Natural killer cell treated with Interleukin-12 subunit alpha and Interleukin-12 subunit beta and Interleukin-15 and Interleukin-18, amount 100 ng/mL, for 72 hours (primary cell): Measurements from ENCODE around the gene SLC6A6. TPM values are rescaled to one million over a fixed set of nuclear protein-coding genes. Genes with fewer than 3 reads are reported as not detected.
A peak's percentile ranks its signal among the peaks of the same experiment; 100 is the strongest.

Experiments
- ATAC-seq, 2 donors: fragments of 150-1000 bp; cut with Tn5 transposase in 1 of 2; sonication (Bioruptor Pico), chemical (Tn5 transposase) in 1 of 2; 2 replicates each; pipeline ENCODE4 v1.10.0; 2021
- DNase-seq: peaks from one replicate; pipeline ENCODE4 v3.0.0; 2022; ENCODE audit warnings: low spot score
- H3K27ac Mint-ChIP-seq, 2 donors: 1 replicate in 1 of 2; 2 replicates in 1 of 2; pipeline ENCODE4 v1.8.0; 2022; ENCODE audit warnings: mixed read lengths in 2 of 2, mild to moderate bottlenecking in 1 of 2, moderate library complexity in 1 of 2
- H3K27me3 Mint-ChIP-seq, 2 donors: 1 replicate in 1 of 2; 2 replicates in 1 of 2; pipeline ENCODE4 v1.8.0; 2022; ENCODE audit warnings: mixed read lengths in 2 of 2
- H3K36me3 Mint-ChIP-seq: one replicate; pipeline ENCODE4 v1.8.0; 2022; ENCODE audit warnings: mixed read lengths
- H3K4me1 Mint-ChIP-seq, 2 donors: 1 replicate in 1 of 2; 2 replicates in 1 of 2; pipeline ENCODE4 v1.8.0; 2022; ENCODE audit warnings: low read depth in 2 of 2, mixed read lengths in 2 of 2, mild to moderate bottlenecking in 1 of 2
- H3K4me3 Mint-ChIP-seq: one replicate; pipeline ENCODE4 v1.8.0; 2022; ENCODE audit warnings: mixed read lengths
- H3K9me3 Mint-ChIP-seq: 2 replicates; pipeline ENCODE4 v1.8.0; 2022; ENCODE audit warnings: mixed read lengths
- total RNA-seq, 2 donors: library from RNA; stranded (reverse); gene quantifications; one replicate each; pipeline ENCODE4 v1.2.3, GENCODE V29; 2022

The SLC6A6 gene
- total RNA-seq, 2 donors from 2014 or later: 20.4 to 56.7 TPM

GRCh38 chr3:14377044-14377837, 25.2 kb upstream of the SLC6A6 start:
- Mint-ChIP-seq H3K27me3 (peaks cover 16 to 19% of the 10 kb centered on the region in 2 donors), H3K4me1 (peaks cover 37% of the 10 kb centered on the region in 2 donors), H3K9me3 (no peaks in the 10 kb centered on the region), H3K36me3 (no peaks in the 10 kb centered on the region), H3K27ac (peak overlapping the region; percentile 67 to 87), H3K4me3 (peak overlapping the region; percentile 59)
- DNase-seq: no peak
- ATAC-seq: no peak

- no peaks in the 10 kb centered on the region for H3K9me3 Mint-ChIP-seq
- H3K27me3 Mint-ChIP-seq: peaks cover 13 to 21% of the 10 kb centered on the region in 2 donors
- ATAC-seq (peak; percentile 98 to 99), DNase-seq (peak; percentile 90)
- H3K4me1 Mint-ChIP-seq: peaks cover 35 to 37% of the 10 kb centered on the region in 2 donors
- H3K36me3 Mint-ChIP-seq: no peaks in the 10 kb centered on the region
- H3K27ac Mint-ChIP-seq: peak overlapping the region; percentile 67 to 87
- H3K4me3 Mint-ChIP-seq: peak overlapping the region; percentile 59
Observed at GRCh38 chr3:14377838-14378169, 24.6 kb upstream of the SLC6A6 start.

DNA sequence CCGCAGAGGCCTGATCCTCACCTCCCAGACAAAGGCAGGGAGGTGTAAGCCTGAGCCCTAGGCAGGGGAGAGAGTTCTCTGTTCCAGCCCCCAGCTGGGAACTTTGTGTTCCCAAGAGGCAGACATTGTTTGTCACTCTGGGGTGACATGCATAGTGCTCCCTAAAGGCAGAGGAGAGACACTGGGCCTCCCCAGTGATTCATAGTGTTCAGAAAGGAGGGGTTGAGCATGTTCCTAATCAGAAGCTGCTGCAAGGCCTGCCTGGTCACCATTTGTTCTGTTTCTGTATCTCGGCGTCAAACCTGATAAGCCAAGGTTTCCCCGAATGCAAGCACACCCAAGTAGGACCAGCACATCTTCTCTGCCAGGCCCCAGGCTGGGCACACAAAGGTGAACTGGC, 24.0 kb upstream of the SLC6A6 start:
- Mint-ChIP-seq H3K27ac (peak overlapping the region; percentile 67 to 87), H3K4me3 (peak overlapping the region; percentile 59), H3K9me3 (no peaks in the 10 kb centered on the region), H3K27me3 (peaks cover 8 to 20% of the 10 kb centered on the region in 2 donors), H3K36me3 (no peaks in the 10 kb centered on the region), H3K4me1 (peaks cover 31 to 37% of the 10 kb centered on the region in 2 donors)
- ATAC-seq (no peak), DNase-seq (no peak)

GRCh38 chr3:14379843-14380242, 22.6 kb upstream of the SLC6A6 start:
- Mint-ChIP-seq H3K9me3 (no peaks in the 10 kb centered on the region), H3K4me3 (no peak overlapping the region), H3K36me3 (no peaks in the 10 kb centered on the region), H3K27me3 (peaks cover 8 to 15% of the 10 kb centered on the region in 2 donors), H3K4me1 (peaks cover 31 to 32% of the 10 kb centered on the region in 2 donors), H3K27ac (no peak overlapping the region)
- DNase-seq (no peak), ATAC-seq (no peak)

GRCh38 chr3:14386254-14386653, 16.2 kb upstream of the SLC6A6 start:
- Mint-ChIP-seq H3K27me3 (peaks cover 27 to 29% of the 10 kb centered on the region in 2 donors), H3K36me3 (no peaks in the 10 kb centered on the region), H3K4me1 (peaks cover 0 to 3% of the 10 kb centered on the region in 2 donors), H3K4me3 (no peak overlapping the region), H3K27ac (peak overlapping the region in 1 of 2 donors; percentile 7), H3K9me3 (no peaks in the 10 kb centered on the region)
- DNase-seq (no peak), ATAC-seq (no peak)

DNA sequence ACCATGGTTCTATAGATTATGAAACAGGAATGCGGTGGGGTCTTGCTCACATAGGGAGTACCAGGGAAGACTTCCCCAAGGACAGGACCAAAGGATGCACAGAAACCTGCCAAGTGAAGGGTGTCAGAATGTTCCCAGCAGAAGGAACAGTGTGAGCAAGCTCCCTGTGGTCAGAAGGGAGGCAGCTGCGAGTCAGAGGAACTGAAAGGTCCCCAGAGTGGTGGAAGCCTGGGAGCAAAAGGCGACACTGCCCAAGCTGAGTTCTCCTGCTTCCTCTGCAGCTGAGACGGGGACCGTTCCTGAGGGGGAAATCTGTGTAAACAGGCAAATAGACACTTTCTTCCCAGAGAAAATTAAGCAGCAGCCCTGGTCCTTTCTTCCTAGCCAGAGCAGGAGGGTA, 14.2 kb upstream of the SLC6A6 start:
- Mint-ChIP-seq H3K27me3 (peaks cover 20% of the 10 kb centered on the region in 2 donors), H3K27ac (no peak overlapping the region), H3K9me3 (no peaks in the 10 kb centered on the region), H3K4me3 (no peak overlapping the region), H3K36me3 (no peaks in the 10 kb centered on the region), H3K4me1 (no peaks in the 10 kb centered on the region)
- DNase-seq (no peak), ATAC-seq (no peak)

- DNase-seq (no peak), ATAC-seq (no peak)
- peaks cover 20% of the 10 kb centered on the region in 2 donors for H3K27me3 Mint-ChIP-seq
- H3K27ac Mint-ChIP-seq: no peak overlapping the region
- no peak overlapping the region for H3K4me3 Mint-ChIP-seq
- H3K36me3 Mint-ChIP-seq: no peaks in the 10 kb centered on the region
- H3K4me1 Mint-ChIP-seq: no peaks in the 10 kb centered on the region
- H3K9me3 Mint-ChIP-seq: no peaks in the 10 kb centered on the region
Observed at GRCh38 chr3:14389166-14389606, 13.2 kb upstream of the SLC6A6 start.

DNA sequence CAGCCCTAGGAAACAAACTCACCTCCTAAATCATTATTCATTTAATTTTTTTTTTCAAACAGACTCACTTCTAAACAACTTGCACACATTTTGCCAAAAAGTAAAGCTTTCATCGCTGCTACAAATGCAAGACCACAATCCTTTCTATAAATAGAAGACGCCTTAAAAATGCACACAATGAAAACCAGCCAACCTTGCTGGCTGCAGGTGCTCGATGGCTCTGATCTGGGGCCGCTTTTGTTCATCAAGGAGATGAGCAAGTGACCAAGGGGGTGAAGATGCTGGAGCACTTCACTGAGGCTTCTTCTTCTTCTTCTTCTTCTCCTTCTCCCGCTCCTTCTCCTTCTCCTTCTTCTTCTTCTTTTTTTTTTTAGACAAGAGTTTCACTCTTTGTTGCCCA, 12.7 kb upstream of the SLC6A6 start:
- Mint-ChIP-seq H3K36me3 (no peaks in the 10 kb centered on the region), H3K4me3 (no peak overlapping the region), H3K9me3 (no peaks in the 10 kb centered on the region), H3K27ac (no peak overlapping the region), H3K27me3 (peaks cover 20% of the 10 kb centered on the region in 2 donors), H3K4me1 (no peaks in the 10 kb centered on the region)
- ATAC-seq: no peak
- no peak for DNase-seq

- Mint-ChIP-seq H3K4me3 (no peak overlapping the region), H3K9me3 (no peaks in the 10 kb centered on the region), H3K4me1 (peaks cover 2% of the 10 kb centered on the region in 2 donors), H3K27ac (no peak overlapping the region), H3K36me3 (no peaks in the 10 kb centered on the region), H3K27me3 (peaks cover 11 to 12% of the 10 kb centered on the region in 2 donors)
- no peak for ATAC-seq
- no peak for DNase-seq
Observed at GRCh38 chr3:14391033-14391432, 11.4 kb upstream of the SLC6A6 start.

- no peak overlapping the region for H3K4me3 Mint-ChIP-seq
- DNase-seq (no peak), ATAC-seq (no peak)
- H3K27ac Mint-ChIP-seq: no peak overlapping the region
- no peaks in the 10 kb centered on the region for H3K9me3 Mint-ChIP-seq
- H3K27me3 Mint-ChIP-seq: peaks cover 8 to 12% of the 10 kb centered on the region in 2 donors
- H3K36me3 Mint-ChIP-seq: no peaks in the 10 kb centered on the region
- peaks cover 11 to 12% of the 10 kb centered on the region in 2 donors for H3K4me1 Mint-ChIP-seq
Observed at GRCh38 chr3:14392231-14392630, 10.2 kb upstream of the SLC6A6 start.

DNA sequence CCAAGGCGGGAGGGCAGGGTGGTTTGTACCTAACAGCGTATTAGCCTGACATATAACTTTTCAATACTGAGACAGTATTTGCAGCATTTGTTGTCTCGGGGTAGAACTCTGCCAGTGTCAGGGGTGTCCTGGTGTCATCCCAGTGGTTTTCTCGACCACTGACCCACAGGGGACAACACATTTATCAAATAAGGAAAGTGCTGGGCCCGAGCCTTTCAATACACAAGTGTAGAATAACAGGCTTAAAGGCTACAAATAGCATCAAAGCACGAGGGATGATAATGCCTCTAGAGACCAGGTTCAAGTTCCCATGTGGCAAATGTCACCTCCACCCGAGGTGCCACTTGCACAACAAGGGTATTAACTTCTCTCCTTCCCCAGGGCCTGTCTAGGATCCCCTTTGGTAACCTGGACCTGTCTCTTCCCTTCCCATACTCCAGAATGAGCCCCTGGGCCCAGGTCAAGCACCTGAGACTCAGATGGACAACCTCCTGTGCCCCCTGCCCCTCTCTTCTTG, 9.5 kb upstream of the SLC6A6 start:
- Mint-ChIP-seq H3K4me3 (no peak overlapping the region), H3K36me3 (no peaks in the 10 kb centered on the region), H3K27ac (no peak overlapping the region), H3K9me3 (no peaks in the 10 kb centered on the region), H3K27me3 (peaks cover 7 to 12% of the 10 kb centered on the region in 2 donors), H3K4me1 (peaks cover 18% of the 10 kb centered on the region in 2 donors)
- DNase-seq: no peak
- no peak for ATAC-seq

- ATAC-seq: no peak
- H3K4me3 Mint-ChIP-seq: no peak overlapping the region
Observed at GRCh38 chr3:14393440-14394106, 8.8 kb upstream of the SLC6A6 start.

DNA sequence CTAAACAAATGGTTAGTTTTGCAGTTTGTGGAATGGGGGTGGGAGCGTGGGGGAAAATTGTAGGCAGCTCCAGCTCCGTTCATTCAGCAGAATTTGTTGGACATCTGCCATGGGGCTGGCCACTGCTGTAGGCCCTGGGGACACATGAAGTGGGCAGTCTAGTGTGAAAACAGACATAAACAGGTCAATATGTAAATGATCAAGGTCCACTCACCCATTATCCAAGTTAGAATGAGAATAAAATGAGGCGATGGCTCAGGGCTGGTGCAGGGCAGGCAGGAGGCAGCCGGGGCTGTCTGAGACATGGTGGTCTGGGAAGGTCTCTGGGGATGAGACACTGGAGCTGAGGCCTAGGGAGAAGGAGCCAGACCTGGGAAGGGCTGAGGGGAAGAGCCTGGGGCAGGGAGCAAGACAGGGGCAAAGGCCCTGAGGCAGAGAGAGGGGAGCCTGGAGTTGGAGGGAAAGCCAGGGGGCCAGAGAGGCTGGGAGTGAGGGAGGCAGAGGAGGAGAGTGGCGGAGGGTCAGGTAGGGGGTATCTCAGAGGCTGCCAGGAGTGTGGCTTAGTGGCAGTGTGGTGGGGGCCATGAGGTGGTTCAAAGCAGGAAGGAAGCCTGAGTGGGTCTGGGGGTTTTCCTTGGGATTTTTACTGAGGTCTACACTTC, 6.2 kb upstream of the SLC6A6 start:
- ATAC-seq (no peak), DNase-seq (peak; percentile 46)
- no peak overlapping the region for H3K4me3 Mint-ChIP-seq
- H3K36me3 Mint-ChIP-seq: no peaks in the 10 kb centered on the region
- peak overlapping the region in 1 of 2 donors; percentile 41 for H3K27ac Mint-ChIP-seq
- H3K4me1 Mint-ChIP-seq: peaks cover 19 to 23% of the 10 kb centered on the region in 2 donors
- H3K27me3 Mint-ChIP-seq: no peaks in the 10 kb centered on the region
- no peaks in the 10 kb centered on the region for H3K9me3 Mint-ChIP-seq

More at GRCh38 chr3:14393440-14394106, 8.8 kb upstream of the SLC6A6 start:
- H3K36me3 Mint-ChIP-seq: no peaks in the 10 kb centered on the region
- peaks cover 4 to 12% of the 10 kb centered on the region in 2 donors for H3K27me3 Mint-ChIP-seq
- no peak overlapping the region for H3K27ac Mint-ChIP-seq
- DNase-seq: peak; percentile 13
- H3K9me3 Mint-ChIP-seq: no peaks in the 10 kb centered on the region
- peaks cover 19% of the 10 kb centered on the region in 2 donors for H3K4me1 Mint-ChIP-seq
